ENCODE measurements around the gene HEG1.

Gene HEG1

DNA sequence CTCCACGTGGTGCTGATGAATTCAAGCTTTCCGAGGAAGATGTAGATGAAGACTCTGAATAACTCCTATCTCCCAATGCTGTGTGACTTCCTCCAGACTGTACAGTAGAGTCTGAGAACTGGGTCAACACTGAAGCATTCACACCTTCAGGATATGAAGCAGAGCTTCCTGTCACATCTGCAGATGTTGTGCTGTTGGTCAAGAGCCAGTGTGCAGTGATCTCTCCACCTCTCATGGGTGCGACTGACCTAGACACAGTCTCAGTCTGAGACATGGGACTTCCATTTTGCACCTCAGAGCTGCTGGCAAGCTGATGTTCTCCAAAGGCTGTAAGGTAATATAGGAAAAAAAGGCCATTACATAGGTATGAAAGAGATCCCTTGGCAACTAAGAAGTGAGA lies 36.5 kb downstream of the HEG1 start:
- no peak for TF ChIP-seq EZH2phosphoT487 (conservative IDR thresholded peaks at IDR 0.05; ENCODE audit: low read length)
- TF ChIP-seq, protein P1, sequence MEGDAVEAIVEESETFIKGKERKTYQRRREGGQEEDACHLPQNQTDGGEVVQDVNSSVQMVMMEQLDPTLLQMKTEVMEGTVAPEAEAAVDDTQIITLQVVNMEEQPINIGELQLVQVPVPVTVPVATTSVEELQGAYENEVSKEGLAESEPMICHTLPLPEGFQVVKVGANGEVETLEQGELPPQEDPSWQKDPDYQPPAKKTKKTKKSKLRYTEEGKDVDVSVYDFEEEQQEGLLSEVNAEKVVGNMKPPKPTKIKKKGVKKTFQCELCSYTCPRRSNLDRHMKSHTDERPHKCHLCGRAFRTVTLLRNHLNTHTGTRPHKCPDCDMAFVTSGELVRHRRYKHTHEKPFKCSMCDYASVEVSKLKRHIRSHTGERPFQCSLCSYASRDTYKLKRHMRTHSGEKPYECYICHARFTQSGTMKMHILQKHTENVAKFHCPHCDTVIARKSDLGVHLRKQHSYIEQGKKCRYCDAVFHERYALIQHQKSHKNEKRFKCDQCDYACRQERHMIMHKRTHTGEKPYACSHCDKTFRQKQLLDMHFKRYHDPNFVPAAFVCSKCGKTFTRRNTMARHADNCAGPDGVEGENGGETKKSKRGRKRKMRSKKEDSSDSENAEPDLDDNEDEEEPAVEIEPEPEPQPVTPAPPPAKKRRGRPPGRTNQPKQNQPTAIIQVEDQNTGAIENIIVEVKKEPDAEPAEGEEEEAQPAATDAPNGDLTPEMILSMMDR (IDR thresholded peaks at IDR 0.05; ENCODE audit: insufficient read depth, low read length, poor library complexity, severe bottlenecking) = no peak

DNA sequence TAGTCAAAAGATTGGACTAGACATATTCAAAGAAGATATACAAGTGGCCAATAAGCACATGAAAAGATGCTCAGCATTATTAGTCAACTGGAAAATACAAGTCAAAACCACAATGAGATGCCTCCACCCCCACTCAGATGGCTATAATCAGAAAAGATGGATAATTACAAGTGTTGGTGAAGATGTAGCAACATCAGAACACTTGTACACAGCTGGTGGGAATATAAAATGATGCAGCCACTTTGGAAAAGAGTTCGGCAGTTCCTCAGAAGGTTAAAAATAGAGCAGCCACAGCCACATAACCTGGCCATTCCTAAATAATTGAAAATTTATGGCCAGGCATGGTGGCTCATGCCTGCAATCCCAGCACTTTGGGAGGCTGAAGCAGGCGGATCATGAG lies 38.4 kb downstream of the HEG1 start:
- Histone ChIP-seq H3K4me3 (ENCODE audit: insufficient read depth, low read length, poor library complexity, severe bottlenecking) (no peak overlapping the region), H4K20me1 (ENCODE audit: low read depth, low read length) (no peaks in the 10 kb centered on the region), H3K9me2 (replicated peaks; ENCODE audit: insufficient read depth, low read length) (no peaks in the 10 kb centered on the region), H3F3A (ENCODE audit: insufficient read depth) (no peaks in the 10 kb centered on the region), H3K4me2 (ENCODE audit: low read depth, low read length, poor library complexity, severe bottlenecking) (no peak overlapping the region), H3K27me3 (ENCODE audit: low read length) (no peaks in the 10 kb centered on the region), H3K27ac (ENCODE audit: low read depth, low read length) (no peak overlapping the region), H2AFZ (ENCODE audit: low read depth, low read length, severe bottlenecking) (no peak overlapping the region), H3K9me3 (ENCODE audit: insufficient read depth, low read length) (no peaks in the 10 kb centered on the region), H3K79me2 (ENCODE audit: insufficient read depth, low read length) (no peaks in the 10 kb centered on the region), H3K9ac (ENCODE audit: low read length) (no peak overlapping the region), H3K36me3 (ENCODE audit: low read length) (no peaks in the 10 kb centered on the region)
- TF ChIP-seq EZH2phosphoT487 (conservative IDR thresholded peaks at IDR 0.05; ENCODE audit: low read length) = no peak
- TF ChIP-seq, protein P1 (IDR thresholded peaks at IDR 0.05; ENCODE audit: insufficient read depth, low read length, poor library complexity, severe bottlenecking) = no peak

More for the DNA sequence above, 36.5 kb downstream of the HEG1 start:
- H3K79me2 ChIP-seq (ENCODE audit: insufficient read depth, low read length) = no peaks in the 10 kb centered on the region
- H3K4me3 ChIP-seq (ENCODE audit: insufficient read depth, low read length, poor library complexity, severe bottlenecking) = no peak overlapping the region
- H2AFZ ChIP-seq (ENCODE audit: low read depth, low read length, severe bottlenecking) = no peak overlapping the region
- H3K27ac ChIP-seq (ENCODE audit: low read depth, low read length) = no peak overlapping the region
- H3K9ac ChIP-seq (ENCODE audit: low read length) = no peak overlapping the region
- H3K9me2 ChIP-seq (replicated peaks; ENCODE audit: insufficient read depth, low read length) = no peaks in the 10 kb centered on the region
- no peaks in the 10 kb centered on the region for H3K36me3 ChIP-seq (ENCODE audit: low read length)
- no peaks in the 10 kb centered on the region for H3K9me3 ChIP-seq (ENCODE audit: insufficient read depth, low read length)
- no peaks in the 10 kb centered on the region for H3K27me3 ChIP-seq (ENCODE audit: low read length)
- no peaks in the 10 kb centered on the region for H4K20me1 ChIP-seq (ENCODE audit: low read depth, low read length)
- H3K4me2 ChIP-seq (ENCODE audit: low read depth, low read length, poor library complexity, severe bottlenecking) = no peak overlapping the region
- H3F3A ChIP-seq (ENCODE audit: insufficient read depth) = no peaks in the 10 kb centered on the region

DNA sequence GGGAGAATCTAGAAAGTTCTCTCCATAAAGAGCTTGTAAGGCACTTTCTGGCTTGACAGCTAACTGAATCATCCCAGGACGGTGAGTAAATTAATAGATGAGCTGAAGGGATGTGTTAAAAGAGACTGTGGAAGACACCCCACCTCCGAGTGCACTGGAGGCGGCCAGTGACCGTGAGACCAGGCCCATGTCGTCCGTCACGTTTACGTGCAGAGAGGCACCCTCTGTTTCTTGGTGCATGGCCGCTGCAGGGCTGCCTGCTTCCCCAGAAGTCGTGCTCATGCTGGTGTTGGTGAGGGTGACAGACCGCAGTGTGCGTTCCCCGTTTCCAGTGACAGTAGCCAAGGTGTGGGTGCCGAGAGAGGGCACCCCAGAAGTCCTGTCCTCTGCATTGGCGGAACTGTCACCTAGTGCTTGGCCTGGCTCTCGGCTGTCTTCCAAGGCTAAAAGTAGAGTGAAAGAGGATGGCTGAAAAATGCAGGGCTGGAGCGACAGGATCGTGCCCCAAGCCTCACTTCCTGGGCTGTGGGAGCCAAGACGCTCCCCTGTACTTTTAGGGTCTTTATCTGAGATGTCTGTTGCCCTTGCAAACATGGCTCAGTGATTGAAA lies 41.1 kb downstream of the HEG1 start:
- H3K4me2 ChIP-seq (ENCODE audit: low read depth, low read length, poor library complexity, severe bottlenecking) = no peak overlapping the region
- H3K9me2 ChIP-seq (replicated peaks; ENCODE audit: insufficient read depth, low read length) = no peaks in the 10 kb centered on the region
- no peaks in the 10 kb centered on the region for H4K20me1 ChIP-seq (ENCODE audit: low read depth, low read length)
- H3K79me2 ChIP-seq (ENCODE audit: insufficient read depth, low read length) = no peaks in the 10 kb centered on the region
- no peak overlapping the region for H2AFZ ChIP-seq (ENCODE audit: low read depth, low read length, severe bottlenecking)
- no peak overlapping the region for H3K4me3 ChIP-seq (ENCODE audit: insufficient read depth, low read length, poor library complexity, severe bottlenecking)
- TF ChIP-seq EZH2phosphoT487 (conservative IDR thresholded peaks at IDR 0.05; ENCODE audit: low read length) = no peak
- TF ChIP-seq, protein P1 (IDR thresholded peaks at IDR 0.05; ENCODE audit: insufficient read depth, low read length, poor library complexity, severe bottlenecking) = no peak
- H3F3A ChIP-seq (ENCODE audit: insufficient read depth) = no peaks in the 10 kb centered on the region
- H3K9ac ChIP-seq (ENCODE audit: low read length) = no peak overlapping the region
- no peaks in the 10 kb centered on the region for H3K27me3 ChIP-seq (ENCODE audit: low read length)
- no peaks in the 10 kb centered on the region for H3K9me3 ChIP-seq (ENCODE audit: insufficient read depth, low read length)
- no peaks in the 10 kb centered on the region for H3K36me3 ChIP-seq (ENCODE audit: low read length)
- no peak overlapping the region for H3K27ac ChIP-seq (ENCODE audit: low read depth, low read length)

Measured in SU-DHL-6 (cell line).